Measurements from ENCODE around the gene GRB2.
"Not testable (repeated sequence)": the region's sequence is repeated elsewhere in the genome, so short reads cannot be mapped to it uniquely, and the experiment has no call there.

GRB2 gene

GRCh38 chr17:75301049-75301448 lies 104.4 kb downstream of the GRB2 start:
- H3K4me1 ChIP-seq (ENCODE audit: insufficient read depth, insufficient read length), result no peaks in the 10 kb centered on the region
- DNase-seq (ENCODE audit: low read depth, low spot score), result no peak
- H3K9me3 ChIP-seq (ENCODE audit: insufficient read depth, low read length), result no peaks in the 10 kb centered on the region
- H3K4me3 ChIP-seq (ENCODE audit: insufficient read length, low read depth), result no peak overlapping the region
- no peaks in the 10 kb centered on the region for H3K36me3 ChIP-seq (ENCODE audit: insufficient read depth, insufficient read length, low read length)
- no peak overlapping the region for H3K9ac ChIP-seq (ENCODE audit: insufficient read length, low read depth)
- TF ChIP-seq SUZ12 (IDR thresholded peaks at IDR 0.05; ENCODE audit: extremely low read depth, insufficient read depth, insufficient read length) (no peak), YY1 (IDR thresholded peaks at IDR 0.05; ENCODE audit: insufficient read depth, insufficient read length) (no peak), ZNF274 (IDR thresholded peaks at IDR 0.05; ENCODE audit: low read depth, low read length) (no peak)
- no peaks in the 10 kb centered on the region for H3K27me3 ChIP-seq (ENCODE audit: insufficient read depth, insufficient read length)

- Histone ChIP-seq H3K27me3 (ENCODE audit: insufficient read depth, insufficient read length) (no peaks in the 10 kb centered on the region), H3K36me3 (ENCODE audit: insufficient read depth, insufficient read length, low read length) (no peaks in the 10 kb centered on the region), H3K4me3 (ENCODE audit: insufficient read length, low read depth) (no peak overlapping the region), H3K4me1 (ENCODE audit: insufficient read depth, insufficient read length) (no peaks in the 10 kb centered on the region), H3K9me3 (ENCODE audit: insufficient read depth, low read length) (no peaks in the 10 kb centered on the region), H3K9ac (ENCODE audit: insufficient read length, low read depth) (no peak overlapping the region)
- no peak for DNase-seq (ENCODE audit: low read depth, low spot score)
- TF ChIP-seq ZNF274 (IDR thresholded peaks at IDR 0.05; ENCODE audit: low read depth, low read length), result no peak
- no peak for TF ChIP-seq SUZ12 (IDR thresholded peaks at IDR 0.05; ENCODE audit: extremely low read depth, insufficient read depth, insufficient read length)
- TF ChIP-seq YY1 (IDR thresholded peaks at IDR 0.05; ENCODE audit: insufficient read depth, insufficient read length), result no peak
These were observed 105.2 kb downstream of the GRB2 start for GRCh38 chr17:75300280-75300679.

- Histone ChIP-seq H3K9me3 (ENCODE audit: insufficient read depth, low read length) (no peaks in the 10 kb centered on the region), H3K9ac (ENCODE audit: insufficient read length, low read depth) (no peak overlapping the region), H3K36me3 (ENCODE audit: insufficient read depth, insufficient read length, low read length) (no peaks in the 10 kb centered on the region), H3K27me3 (ENCODE audit: insufficient read depth, insufficient read length) (no peaks in the 10 kb centered on the region), H3K4me3 (ENCODE audit: insufficient read length, low read depth) (no peak overlapping the region), H3K4me1 (ENCODE audit: insufficient read depth, insufficient read length) (no peaks in the 10 kb centered on the region)
- DNase-seq (ENCODE audit: low read depth, low spot score), result no peak
- TF ChIP-seq YY1 (IDR thresholded peaks at IDR 0.05; ENCODE audit: insufficient read depth, insufficient read length), result no peak
- no peak for TF ChIP-seq SUZ12 (IDR thresholded peaks at IDR 0.05; ENCODE audit: extremely low read depth, insufficient read depth, insufficient read length)
These were observed 110.0 kb downstream of the GRB2 start for GRCh38 chr17:75295201-75296158.

- not testable (repeated sequence) for DNase-seq (ENCODE audit: low read depth, low spot score); H3K9ac ChIP-seq (ENCODE audit: insufficient read length, low read depth); H3K4me1 ChIP-seq (ENCODE audit: insufficient read depth, insufficient read length); H3K36me3 ChIP-seq (ENCODE audit: insufficient read depth, insufficient read length, low read length); H3K9me3 ChIP-seq (ENCODE audit: insufficient read depth, low read length); H3K27me3 ChIP-seq (ENCODE audit: insufficient read depth, insufficient read length); H3K4me3 ChIP-seq (ENCODE audit: insufficient read length, low read depth)
These were observed 112.5 kb downstream of the GRB2 start for GRCh38 chr17:75292810-75293448.

- TF ChIP-seq YY1 (IDR thresholded peaks at IDR 0.05; ENCODE audit: insufficient read depth, insufficient read length), result no peak
- no peak for TF ChIP-seq SUZ12 (IDR thresholded peaks at IDR 0.05; ENCODE audit: extremely low read depth, insufficient read depth, insufficient read length)
- TF ChIP-seq ZNF274 (IDR thresholded peaks at IDR 0.05; ENCODE audit: low read depth, low read length), result no peak
- Histone ChIP-seq H3K27me3 (ENCODE audit: insufficient read depth, insufficient read length) (peaks cover 7% of the 10 kb centered on the region), H3K36me3 (ENCODE audit: insufficient read depth, insufficient read length, low read length) (peaks cover 23% of the 10 kb centered on the region), H3K9ac (ENCODE audit: insufficient read length, low read depth) (peak overlapping the region; percentile 74), H3K4me1 (ENCODE audit: insufficient read depth, insufficient read length) (no peaks in the 10 kb centered on the region), H3K9me3 (ENCODE audit: insufficient read depth, low read length) (no peaks in the 10 kb centered on the region), H3K4me3 (ENCODE audit: insufficient read length, low read depth) (peak overlapping the region; percentile 93)
- no peak for DNase-seq (ENCODE audit: low read depth, low spot score)
These were observed 115.6 kb downstream of the GRB2 start for GRCh38 chr17:75289832-75290337.

GRCh38 chr17:75289115-75289831 lies 116.2 kb downstream of the GRB2 start, which contains the start of gene SLC25A19:
SLC25A19 (minus strand) TSS chr17:75289433; CDS start chr17:75286764, 2,669 bp downstream.
- Histone ChIP-seq H3K9ac (ENCODE audit: insufficient read length, low read depth) (peak within 1 kb of the TSS; percentile 81), H3K9me3 (ENCODE audit: insufficient read depth, low read length) (no peaks in the 10 kb centered on the region), H3K4me3 (ENCODE audit: insufficient read length, low read depth) (peak within 1 kb of the TSS; percentile 93), H3K4me1 (ENCODE audit: insufficient read depth, insufficient read length) (no peaks in the 10 kb centered on the region), H3K27me3 (ENCODE audit: insufficient read depth, insufficient read length) (peaks cover 7% of the 10 kb centered on the region), H3K36me3 (ENCODE audit: insufficient read depth, insufficient read length, low read length) (peaks cover 26% of the 10 kb centered on the region)
- peak; percentile 97 for DNase-seq (ENCODE audit: low read depth, low spot score)
- no peak for TF ChIP-seq SUZ12 (IDR thresholded peaks at IDR 0.05; ENCODE audit: extremely low read depth, insufficient read depth, insufficient read length)
- no peak for TF ChIP-seq YY1 (IDR thresholded peaks at IDR 0.05; ENCODE audit: insufficient read depth, insufficient read length)
- no peak for TF ChIP-seq ZNF274 (IDR thresholded peaks at IDR 0.05; ENCODE audit: low read depth, low read length)

- TF ChIP-seq SUZ12 (IDR thresholded peaks at IDR 0.05; ENCODE audit: extremely low read depth, insufficient read depth, insufficient read length) (no peak), YY1 (IDR thresholded peaks at IDR 0.05; ENCODE audit: insufficient read depth, insufficient read length) (no peak), ZNF274 (IDR thresholded peaks at IDR 0.05; ENCODE audit: low read depth, low read length) (no peak)
- peak overlapping the region; percentile 93 for H3K4me3 ChIP-seq (ENCODE audit: insufficient read length, low read depth)
- H3K9me3 ChIP-seq (ENCODE audit: insufficient read depth, low read length), result no peaks in the 10 kb centered on the region
- peak overlapping the region; percentile 81 for H3K9ac ChIP-seq (ENCODE audit: insufficient read length, low read depth)
- DNase-seq (ENCODE audit: low read depth, low spot score), result no peak
- H3K4me1 ChIP-seq (ENCODE audit: insufficient read depth, insufficient read length), result no peaks in the 10 kb centered on the region
- peaks cover 26% of the 10 kb centered on the region for H3K36me3 ChIP-seq (ENCODE audit: insufficient read depth, insufficient read length, low read length)
- H3K27me3 ChIP-seq (ENCODE audit: insufficient read depth, insufficient read length), result peaks cover 7% of the 10 kb centered on the region
These were observed 116.7 kb downstream of the GRB2 start for GRCh38 chr17:75288770-75289114.
